HG03097 (cell line): Measurements from ENCODE around the gene ERC2.

Source experiments
- ATAC-seq: cut with Tn5 transposase; IDR thresholded peaks from one replicate; pipeline ENCODE4 v1.9.1; 2021; ENCODE audit not compliant: unreplicated experiment, low FRiP score

The ERC2 gene

GRCh38 chr3:56428667-56429066 lies 39.6 kb downstream of the ERC2 start:
- ATAC-seq = no peak

GRCh38 chr3:56424885-56425284 lies 43.4 kb downstream of the ERC2 start:
- ATAC-seq = no peak

- no peak for ATAC-seq
Measured at GRCh38 chr3:56424336-56424735, 43.9 kb downstream of the ERC2 start.

GRCh38 chr3:56423661-56424099 lies 44.6 kb downstream of the ERC2 start:
- no peak for ATAC-seq

- no peak for ATAC-seq
Measured at GRCh38 chr3:56422316-56422715, 46.0 kb downstream of the ERC2 start.

- ATAC-seq = no peak
Measured at GRCh38 chr3:56421205-56421604, 47.1 kb downstream of the ERC2 start.

- ATAC-seq = no peak
Measured at GRCh38 chr3:56415652-56416051, 52.6 kb downstream of the ERC2 start.

- no peak for ATAC-seq
Measured at GRCh38 chr3:56413911-56414310, 54.4 kb downstream of the ERC2 start.

- ATAC-seq = no peak
Measured at GRCh38 chr3:56411166-56411565, 57.1 kb downstream of the ERC2 start.

- no peak for ATAC-seq
Measured at GRCh38 chr3:56410576-56410975, 57.7 kb downstream of the ERC2 start.

- no peak for ATAC-seq
Measured at GRCh38 chr3:56409790-56410189, 58.5 kb downstream of the ERC2 start.

GRCh38 chr3:56408761-56409196 lies 59.5 kb downstream of the ERC2 start:
- no peak for ATAC-seq

- ATAC-seq = no peak
Measured at GRCh38 chr3:56406826-56407515, 61.3 kb downstream of the ERC2 start.

- ATAC-seq = no peak
Measured at GRCh38 chr3:56404884-56405283, 63.4 kb downstream of the ERC2 start.

- ATAC-seq = no peak
Measured at GRCh38 chr3:56398659-56399058, 69.6 kb downstream of the ERC2 start.

GRCh38 chr3:56397798-56398197 lies 70.5 kb downstream of the ERC2 start:
- ATAC-seq = no peak

- no peak for ATAC-seq
Measured at GRCh38 chr3:56389183-56389830, 79.0 kb downstream of the ERC2 start.

- no peak for ATAC-seq
Measured at GRCh38 chr3:56383092-56383491, 85.2 kb downstream of the ERC2 start.

GRCh38 chr3:56379723-56380287 lies 88.5 kb downstream of the ERC2 start:
- no peak for ATAC-seq

GRCh38 chr3:56375654-56376053 lies 92.6 kb downstream of the ERC2 start:
- no peak for ATAC-seq

- no peak for ATAC-seq
Measured at GRCh38 chr3:56373386-56373785, 94.9 kb downstream of the ERC2 start.
